ENCODE data around the gene ZFYVE28. TPM values are rescaled to one million over a fixed set of nuclear protein-coding genes. Genes with fewer than 3 reads are reported as not detected.
A peak's percentile ranks its signal among the peaks of the same experiment; 100 is the strongest.

The ZFYVE28 gene
- total RNA-seq, 6 experiments from 2014 or later = 2.5 to 9.6 (median 4.8) TPM

DNA sequence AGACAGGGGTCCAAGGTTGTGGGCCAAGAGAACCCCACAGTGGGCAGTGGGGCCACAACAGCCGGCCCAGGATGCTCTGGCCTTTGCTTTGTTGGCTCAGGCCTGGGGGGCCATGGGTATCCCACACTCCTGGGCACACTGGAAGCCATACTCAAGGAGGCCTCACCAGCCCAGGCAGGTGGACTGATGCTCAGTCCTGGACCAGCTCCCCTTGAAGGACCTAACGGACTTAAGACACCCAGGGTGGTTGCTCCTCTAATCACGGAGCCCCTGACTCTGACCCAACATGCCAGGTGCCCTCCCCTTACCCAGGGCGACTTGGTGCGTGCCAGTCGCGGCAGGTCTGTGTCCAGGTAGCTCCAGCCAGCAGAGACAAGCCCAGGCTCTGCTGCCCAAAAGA, 50.8 kb downstream of the ZFYVE28 start:
- WGBS (ENCODE audit: insufficient coverage, low coverage, low lambda C conversion rate, missing lambda C conversion rate) = 30% methylated on average over 2 of the region's 7 CpGs
- Histone ChIP-seq H3K36me3 (no peaks in the 10 kb centered on the region), H3K4me3 (no peak overlapping the region), H3K27ac (no peak overlapping the region), H3K4me1 (peaks cover 0 to 19% (median 8%) of the 10 kb centered on the region in 4 donors), H3K9me3 (no peaks in the 10 kb centered on the region), H3K27me3 (no peaks in the 10 kb centered on the region)
- intact Hi-C loops (cut with DNase I) = no loop called here
- ATAC-seq (no peak), DNase-seq (peak in 2 of 3 donors; percentile 33 to 34)
- TF ChIP-seq POLR2A (IDR thresholded peaks at IDR 0.05) = no peak
- TF ChIP-seq, protein P1, sequence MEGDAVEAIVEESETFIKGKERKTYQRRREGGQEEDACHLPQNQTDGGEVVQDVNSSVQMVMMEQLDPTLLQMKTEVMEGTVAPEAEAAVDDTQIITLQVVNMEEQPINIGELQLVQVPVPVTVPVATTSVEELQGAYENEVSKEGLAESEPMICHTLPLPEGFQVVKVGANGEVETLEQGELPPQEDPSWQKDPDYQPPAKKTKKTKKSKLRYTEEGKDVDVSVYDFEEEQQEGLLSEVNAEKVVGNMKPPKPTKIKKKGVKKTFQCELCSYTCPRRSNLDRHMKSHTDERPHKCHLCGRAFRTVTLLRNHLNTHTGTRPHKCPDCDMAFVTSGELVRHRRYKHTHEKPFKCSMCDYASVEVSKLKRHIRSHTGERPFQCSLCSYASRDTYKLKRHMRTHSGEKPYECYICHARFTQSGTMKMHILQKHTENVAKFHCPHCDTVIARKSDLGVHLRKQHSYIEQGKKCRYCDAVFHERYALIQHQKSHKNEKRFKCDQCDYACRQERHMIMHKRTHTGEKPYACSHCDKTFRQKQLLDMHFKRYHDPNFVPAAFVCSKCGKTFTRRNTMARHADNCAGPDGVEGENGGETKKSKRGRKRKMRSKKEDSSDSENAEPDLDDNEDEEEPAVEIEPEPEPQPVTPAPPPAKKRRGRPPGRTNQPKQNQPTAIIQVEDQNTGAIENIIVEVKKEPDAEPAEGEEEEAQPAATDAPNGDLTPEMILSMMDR (IDR thresholded peaks at IDR 0.05) = no peak

DNA sequence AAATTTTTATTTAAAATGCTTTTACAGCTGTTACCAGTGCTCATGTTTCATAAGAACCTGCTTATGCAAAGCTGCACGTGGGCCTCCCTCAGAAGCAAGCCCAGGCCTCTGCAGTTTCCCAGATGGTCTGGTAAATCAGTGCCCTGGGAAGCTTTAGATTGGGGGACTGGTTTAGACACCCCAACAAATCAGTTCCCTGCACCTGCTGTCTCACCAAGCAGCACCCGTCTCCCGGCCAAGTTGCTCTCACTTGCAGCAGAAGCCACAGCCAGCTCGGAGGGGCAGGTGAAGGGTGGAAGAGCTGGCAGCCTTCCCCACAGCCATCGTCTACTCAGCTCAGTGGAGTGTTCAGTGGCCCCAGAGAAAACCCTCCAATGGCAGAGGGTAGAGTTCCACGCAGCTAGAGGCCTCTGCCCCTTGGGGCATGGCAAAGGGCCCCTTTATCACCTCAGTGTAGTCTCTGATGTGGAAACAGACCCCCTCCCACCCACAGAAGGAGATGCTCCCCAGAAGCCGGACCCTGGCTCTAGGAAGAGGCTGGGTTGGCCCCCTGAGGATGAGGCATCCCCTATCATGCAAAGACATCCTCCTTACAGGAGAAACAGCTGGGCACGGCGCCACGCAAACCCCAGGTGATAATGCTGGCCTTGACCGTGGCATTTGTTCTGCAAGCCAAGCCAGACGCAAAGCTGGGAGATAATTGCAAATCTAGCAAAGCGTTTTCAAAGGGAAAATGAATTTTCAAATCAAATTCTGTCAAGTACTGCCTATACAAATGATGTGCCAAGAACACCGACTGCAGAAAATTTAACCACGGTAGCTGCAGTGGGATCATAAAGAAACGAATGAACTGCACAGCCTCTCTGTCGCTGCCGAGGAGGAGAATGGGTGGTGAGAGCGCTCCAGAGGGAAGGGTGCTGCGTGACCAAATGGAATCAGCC, 51.9 kb downstream of the ZFYVE28 start:
- intact Hi-C loops (cut with DNase I) = no loop called here
- H3K27me3 ChIP-seq = no peaks in the 10 kb centered on the region
- H3K4me1 ChIP-seq = peaks cover 0 to 20% (median 8%) of the 10 kb centered on the region in 4 donors
- WGBS (ENCODE audit: insufficient coverage, low coverage, low lambda C conversion rate, missing lambda C conversion rate) = 64% methylated on average over 15 of the region's 20 CpGs
- H3K27ac ChIP-seq = no peak overlapping the region
- ATAC-seq (no peak), DNase-seq (peak in 1 of 3 donors; percentile 46)
- H3K36me3 ChIP-seq = no peaks in the 10 kb centered on the region
- no peaks in the 10 kb centered on the region for H3K9me3 ChIP-seq
- TF ChIP-seq POLR2A (IDR thresholded peaks at IDR 0.05) = no peak
- TF ChIP-seq, protein P1 (IDR thresholded peaks at IDR 0.05) = no peak
- no peak overlapping the region for H3K4me3 ChIP-seq

DNA sequence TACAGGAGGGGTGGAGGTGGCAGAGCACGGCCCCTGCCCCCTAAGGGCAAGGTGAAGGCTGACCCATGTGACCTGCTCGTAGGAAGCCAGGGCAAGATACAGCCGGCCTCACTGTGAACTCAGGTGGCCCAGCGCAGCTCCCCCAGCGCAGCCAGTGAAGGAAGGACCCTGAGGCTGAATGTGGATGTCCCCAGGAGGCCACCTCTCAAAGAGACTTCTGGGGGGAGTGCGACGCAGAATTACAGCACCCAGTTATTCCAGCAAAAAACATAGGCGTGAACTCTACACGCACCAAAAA, 52.6 kb downstream of the ZFYVE28 start:
- Histone ChIP-seq H3K36me3 (no peaks in the 10 kb centered on the region), H3K4me1 (peaks cover 0 to 20% (median 8%) of the 10 kb centered on the region in 4 donors), H3K4me3 (no peak overlapping the region), H3K9me3 (no peaks in the 10 kb centered on the region), H3K27ac (no peak overlapping the region), H3K27me3 (no peaks in the 10 kb centered on the region)
- WGBS (ENCODE audit: insufficient coverage, low coverage, low lambda C conversion rate, missing lambda C conversion rate) = 75% methylated on average over 4 of the region's 9 CpGs
- no peak for ATAC-seq
- TF ChIP-seq, protein P1 (IDR thresholded peaks at IDR 0.05) = no peak
- no peak for TF ChIP-seq POLR2A (IDR thresholded peaks at IDR 0.05)
- DNase-seq = peak in 1 of 3 donors; percentile 23
- intact Hi-C loops (cut with DNase I) = no loop called here

DNA sequence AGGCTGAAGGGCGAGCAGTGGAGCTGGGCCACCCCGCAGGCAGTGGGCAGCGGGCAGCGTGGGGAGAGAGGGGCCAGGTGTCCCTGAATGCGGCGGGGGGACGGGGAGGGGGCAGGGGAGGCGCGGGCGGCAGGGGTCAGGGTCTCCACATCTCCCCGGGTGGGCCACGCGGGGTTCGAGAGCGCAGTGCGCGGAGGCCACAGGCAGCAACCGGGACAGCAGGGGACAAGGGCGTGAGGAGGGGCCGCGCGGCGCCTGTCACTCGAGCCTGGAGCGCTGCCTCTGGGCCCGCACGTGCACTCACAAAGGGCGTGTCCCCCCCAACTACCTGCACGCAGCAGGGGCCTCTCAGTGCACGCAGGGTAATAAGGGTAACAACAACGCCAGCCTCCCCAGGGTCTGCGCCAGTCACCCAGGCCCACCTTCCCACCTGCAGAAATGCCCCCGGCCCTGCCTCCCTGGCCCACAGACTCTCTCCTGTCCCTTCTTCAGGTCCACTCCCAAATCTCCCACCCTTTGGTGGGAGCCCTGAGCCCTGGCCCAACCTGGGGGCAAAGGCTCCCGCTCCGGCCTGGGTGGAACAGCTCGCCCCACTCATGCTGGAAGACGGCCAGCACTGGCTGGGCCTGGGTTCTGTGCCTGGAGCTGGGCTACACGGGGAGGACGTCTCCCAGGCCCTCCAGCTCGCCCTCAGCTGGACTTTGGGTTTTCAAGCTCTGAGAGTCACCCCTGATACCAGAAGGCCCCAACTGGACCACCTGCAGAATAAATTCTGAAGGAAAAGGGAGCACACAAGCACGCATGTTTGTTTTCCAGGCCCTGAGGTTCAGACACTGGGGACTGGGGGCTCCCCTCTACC, 53.2 kb downstream of the ZFYVE28 start:
- peaks cover 0 to 20% (median 8%) of the 10 kb centered on the region in 4 donors for H3K4me1 ChIP-seq
- H3K9me3 ChIP-seq = no peaks in the 10 kb centered on the region
- ATAC-seq = no peak
- TF ChIP-seq, protein P1 (IDR thresholded peaks at IDR 0.05) = no peak
- TF ChIP-seq POLR2A (IDR thresholded peaks at IDR 0.05) = no peak
- H3K27ac ChIP-seq = no peak overlapping the region
- peak in 2 of 3 donors; percentile 44 to 54 for DNase-seq
- H3K4me3 ChIP-seq = peak overlapping the region; percentile 29 to 44 (median 36)
- intact Hi-C loops (cut with DNase I) = no loop called here
- 70% methylated on average over 5 of the region's 41 CpGs for WGBS (ENCODE audit: insufficient coverage, low coverage, low lambda C conversion rate, missing lambda C conversion rate)
- no peaks in the 10 kb centered on the region for H3K36me3 ChIP-seq
- H3K27me3 ChIP-seq = no peaks in the 10 kb centered on the region
